Erythroblast (primary cell): ENCODE results near the gene CLPSL1.

Experiments
- GATA1 ChIP-seq: IDR thresholded peaks from 2 replicates; pipeline ENCODE4 v1.6.1; 2011; ENCODE audit warnings: low read depth, mild to moderate bottlenecking, control low read depth, low read length, moderate library complexity
- POLR2A ChIP-seq: IDR thresholded peaks from 2 replicates; pipeline ENCODE4 v1.6.1; 2011; ENCODE audit warnings: mild to moderate bottlenecking, low read length

DNA sequence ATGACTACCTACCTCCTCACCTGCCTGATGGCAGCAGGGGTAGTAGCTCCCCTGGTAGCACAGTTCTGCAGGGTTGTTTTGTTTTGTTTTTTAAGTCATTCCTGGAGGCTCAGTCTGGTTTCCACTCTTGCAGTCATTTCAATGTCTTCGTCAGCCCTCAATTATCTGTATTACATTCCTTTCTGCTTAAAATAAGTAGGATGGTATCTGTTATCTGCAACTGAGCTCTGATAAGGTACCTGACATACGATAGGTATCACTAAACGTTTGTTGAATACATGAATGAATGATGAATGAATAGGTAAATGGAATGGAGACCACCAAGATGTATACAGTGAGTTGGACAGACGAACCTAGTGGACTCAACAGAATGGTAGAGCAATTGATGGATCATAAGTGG, 11.6 kb upstream of the CLPSL1 start:
- TF ChIP-seq POLR2A (no peak), GATA1 (no peak)
